Mammary epithelial cell (primary cell): ENCODE results near the gene IMMP2L.

Experiments used
- CTCF ChIP-seq, 2 donors: IDR thresholded peaks in 1 of 2; conservative IDR thresholded peaks in 1 of 2; 2 replicates each; pipeline ENCODE4 v1.5.1; 2011 to 2012; ENCODE audit warnings: inconsistent platforms in 2 of 2, low read length in 2 of 2, mild to moderate bottlenecking in 2 of 2, control low read depth in 1 of 2, low read depth in 1 of 2; ENCODE audit not compliant: insufficient read depth in 1 of 2; ENCODE audit errors: extremely low read depth in 1 of 2
- EZH2 ChIP-seq: IDR thresholded peaks from 2 replicates; pipeline ENCODE4 v1.6.1; 2012; ENCODE audit warnings: low read length, inconsistent platforms, borderline replicate concordance

- TF ChIP-seq CTCF (conservative IDR thresholded peaks at IDR 0.05 in 1 of 2, IDR thresholded peaks at IDR 0.05 in 1 of 2; ENCODE audit: extremely low read depth in 1 of 2, insufficient read depth in 1 of 2, low read depth in 1 of 2, low read length in 2 of 2) (no peak), EZH2 (no peak)
Observed at GRCh38 chr7:111091593-111092358, 470.5 kb downstream of the IMMP2L start.
